ENCODE measurements around the gene EHD4. TPM values are rescaled to one million over a fixed set of nuclear protein-coding genes. Genes with fewer than 3 reads are reported as not detected.

Gene EHD4
- total and polyA plus RNA-seq, 2 donors (not counting 1 experiment from before 2014, with no cell fraction given), result 19.3 to 22.0 TPM

GRCh38 chr15:41992803-41993190, 20.4 kb upstream of the EHD4 start:
- H4K20me1 ChIP-seq (ENCODE audit: control insufficient read depth, extremely low read depth, insufficient read depth, low read length), result no peaks in the 10 kb centered on the region
- no peaks in the 10 kb centered on the region for H3K79me2 ChIP-seq (ENCODE audit: control insufficient read depth, insufficient read depth, low read length)
- no peaks in the 10 kb centered on the region for H3K36me3 ChIP-seq (ENCODE audit: control insufficient read depth, insufficient read depth, low read length)
- H3K4me2 ChIP-seq (ENCODE audit: extremely low read depth, insufficient read depth, low read length), result no peak overlapping the region
- H3K4me1 ChIP-seq (ENCODE audit: control insufficient read depth, extremely low read depth, insufficient read depth, low read length), result no peaks in the 10 kb centered on the region
- no peak overlapping the region for H2AFZ ChIP-seq (ENCODE audit: low read length)
- no peaks in the 10 kb centered on the region for H3K9me3 ChIP-seq (ENCODE audit: control insufficient read depth, insufficient read depth, low read depth, low read length)
- H3K4me3 ChIP-seq (replicated peaks in 1 of 4; ENCODE audit: control extremely low read depth in 1 of 4, insufficient read depth in 1 of 4, low read depth in 3 of 4, low read length in 4 of 4), result no peak overlapping the region
- no peaks in the 10 kb centered on the region for H3K27me3 ChIP-seq (ENCODE audit: control insufficient read depth, insufficient read depth, low read length)
- H3K9ac ChIP-seq (ENCODE audit: insufficient read depth, low read length), result no peak overlapping the region
- TF ChIP-seq EZH2 (IDR thresholded peaks at IDR 0.05; ENCODE audit: low read length, missing control alignments) (no peak), CTCF (conservative IDR thresholded peaks at IDR 0.05 in 1 of 2, IDR thresholded peaks at IDR 0.05 in 1 of 2; ENCODE audit: low read depth in 1 of 2, low read length in 2 of 2) (no peak)
- no peak for DNase-seq (ENCODE audit: low read depth in 2 of 2)
- no peak overlapping the region for H3K27ac ChIP-seq (ENCODE audit: insufficient read depth, low read length)

GRCh38 chr15:41992151-41992802, 19.9 kb upstream of the EHD4 start:
- Histone ChIP-seq H3K9ac (ENCODE audit: insufficient read depth, low read length) (no peak overlapping the region), H3K4me1 (ENCODE audit: control insufficient read depth, extremely low read depth, insufficient read depth, low read length) (no peaks in the 10 kb centered on the region), H3K9me3 (ENCODE audit: control insufficient read depth, insufficient read depth, low read depth, low read length) (no peaks in the 10 kb centered on the region), H3K36me3 (ENCODE audit: control insufficient read depth, insufficient read depth, low read length) (no peaks in the 10 kb centered on the region), H3K4me3 (replicated peaks in 1 of 4; ENCODE audit: control extremely low read depth in 1 of 4, insufficient read depth in 1 of 4, low read depth in 3 of 4, low read length in 4 of 4) (no peak overlapping the region), H3K4me2 (ENCODE audit: extremely low read depth, insufficient read depth, low read length) (no peak overlapping the region), H3K79me2 (ENCODE audit: control insufficient read depth, insufficient read depth, low read length) (no peaks in the 10 kb centered on the region), H2AFZ (ENCODE audit: low read length) (no peak overlapping the region), H4K20me1 (ENCODE audit: control insufficient read depth, extremely low read depth, insufficient read depth, low read length) (no peaks in the 10 kb centered on the region), H3K27me3 (ENCODE audit: control insufficient read depth, insufficient read depth, low read length) (peaks cover 2% of the 10 kb centered on the region), H3K27ac (ENCODE audit: insufficient read depth, low read length) (no peak overlapping the region)
- DNase-seq (ENCODE audit: low read depth in 2 of 2), result no peak
- no peak for TF ChIP-seq CTCF (conservative IDR thresholded peaks at IDR 0.05 in 1 of 2, IDR thresholded peaks at IDR 0.05 in 1 of 2; ENCODE audit: low read depth in 1 of 2, low read length in 2 of 2)
- TF ChIP-seq EZH2 (IDR thresholded peaks at IDR 0.05; ENCODE audit: low read length, missing control alignments), result no peak

GRCh38 chr15:41990691-41991090, 18.3 kb upstream of the EHD4 start:
- H3K9ac ChIP-seq (ENCODE audit: insufficient read depth, low read length), result no peak overlapping the region
- no peaks in the 10 kb centered on the region for H3K79me2 ChIP-seq (ENCODE audit: control insufficient read depth, insufficient read depth, low read length)
- H4K20me1 ChIP-seq (ENCODE audit: control insufficient read depth, extremely low read depth, insufficient read depth, low read length), result no peaks in the 10 kb centered on the region
- peaks cover 3% of the 10 kb centered on the region for H3K27me3 ChIP-seq (ENCODE audit: control insufficient read depth, insufficient read depth, low read length)
- H3K4me3 ChIP-seq (replicated peaks in 1 of 4; ENCODE audit: control extremely low read depth in 1 of 4, insufficient read depth in 1 of 4, low read depth in 3 of 4, low read length in 4 of 4), result no peak overlapping the region
- H3K4me2 ChIP-seq (ENCODE audit: extremely low read depth, insufficient read depth, low read length), result no peak overlapping the region
- no peak overlapping the region for H3K27ac ChIP-seq (ENCODE audit: insufficient read depth, low read length)
- H2AFZ ChIP-seq (ENCODE audit: low read length), result no peak overlapping the region
- H3K9me3 ChIP-seq (ENCODE audit: control insufficient read depth, insufficient read depth, low read depth, low read length), result no peaks in the 10 kb centered on the region
- no peak for DNase-seq (ENCODE audit: low read depth in 2 of 2)
- H3K36me3 ChIP-seq (ENCODE audit: control insufficient read depth, insufficient read depth, low read length), result no peaks in the 10 kb centered on the region
- TF ChIP-seq EZH2 (IDR thresholded peaks at IDR 0.05; ENCODE audit: low read length, missing control alignments) (no peak), CTCF (conservative IDR thresholded peaks at IDR 0.05 in 1 of 2, IDR thresholded peaks at IDR 0.05 in 1 of 2; ENCODE audit: low read depth in 1 of 2, low read length in 2 of 2) (no peak)
- no peaks in the 10 kb centered on the region for H3K4me1 ChIP-seq (ENCODE audit: control insufficient read depth, extremely low read depth, insufficient read depth, low read length)

Measured in fibroblast of lung (primary cell).